Fibroblast of the aortic adventitia (primary cell): ENCODE results near the gene SRXN1. TPM values are rescaled to one million over a fixed set of nuclear protein-coding genes. Genes with fewer than 3 reads are reported as not detected.

ENCODE experiments used
- DNase-seq: peaks from one replicate; pipeline ENCODE4 v3.0.0-alpha.2; 2010; ENCODE audit warnings: low read depth
- H3K4me3 ChIP-seq: 2 replicates; pipeline ENCODE4 v1.5.1; 2011; ENCODE audit warnings: low read depth, mild to moderate bottlenecking, control low read depth, low read length, moderate library complexity
- total RNA-seq: library from RNA; depleted of rRNA; stranded (reverse); fragments of >200 nt; gene quantifications from 2 replicates; pipeline ENCODE4 v1.2.3, GENCODE V29; 2012; ENCODE audit warnings: low replicate concordance
- TF ChIP-seq, protein P1 (sequence below): IDR thresholded peaks from 2 replicates; pipeline ENCODE4 v1.5.1; 2011; ENCODE audit warnings: mild to moderate bottlenecking, low read length, control low read depth, inconsistent platforms; ENCODE audit not compliant: insufficient read depth

The SRXN1 gene
- total RNA-seq, 1 donor, result 67.9 TPM

DNA sequence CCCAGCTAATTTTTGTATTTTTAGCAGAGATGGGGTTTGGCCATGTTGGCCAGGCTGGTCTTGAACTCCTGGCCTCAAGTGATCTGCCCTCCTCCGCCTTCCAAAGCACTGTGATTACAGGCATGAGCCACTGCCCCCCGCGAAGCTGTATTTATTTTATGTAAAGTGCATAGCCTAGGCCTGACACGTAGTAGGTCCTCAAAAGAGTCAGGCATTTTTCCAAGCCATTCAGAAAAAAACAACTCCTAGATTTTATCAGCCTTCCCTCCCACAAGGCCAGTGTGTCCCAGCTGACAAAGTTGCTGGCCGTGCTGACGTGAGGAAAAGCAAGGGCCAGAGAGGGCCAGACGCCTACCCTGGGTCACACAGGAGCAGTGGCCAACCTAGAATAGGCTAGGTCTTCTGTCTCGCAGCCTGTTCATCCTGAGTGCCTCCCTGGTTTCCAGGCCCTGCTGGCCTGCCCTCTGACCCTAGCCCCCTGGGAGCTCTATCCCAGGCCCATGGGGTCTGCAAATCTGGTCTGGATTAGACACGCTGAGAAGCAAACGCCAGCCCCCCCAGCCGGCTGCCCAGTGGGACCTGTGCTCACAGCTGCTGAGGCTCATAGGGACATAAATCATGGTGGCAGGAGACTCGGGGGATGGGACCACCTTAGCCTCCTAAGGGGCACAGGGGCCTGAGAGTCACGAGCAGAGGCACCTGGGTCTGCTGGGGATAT lies 54.7 kb downstream of the SRXN1 start:
- DNase-seq, result no peak
- TF ChIP-seq, protein P1, sequence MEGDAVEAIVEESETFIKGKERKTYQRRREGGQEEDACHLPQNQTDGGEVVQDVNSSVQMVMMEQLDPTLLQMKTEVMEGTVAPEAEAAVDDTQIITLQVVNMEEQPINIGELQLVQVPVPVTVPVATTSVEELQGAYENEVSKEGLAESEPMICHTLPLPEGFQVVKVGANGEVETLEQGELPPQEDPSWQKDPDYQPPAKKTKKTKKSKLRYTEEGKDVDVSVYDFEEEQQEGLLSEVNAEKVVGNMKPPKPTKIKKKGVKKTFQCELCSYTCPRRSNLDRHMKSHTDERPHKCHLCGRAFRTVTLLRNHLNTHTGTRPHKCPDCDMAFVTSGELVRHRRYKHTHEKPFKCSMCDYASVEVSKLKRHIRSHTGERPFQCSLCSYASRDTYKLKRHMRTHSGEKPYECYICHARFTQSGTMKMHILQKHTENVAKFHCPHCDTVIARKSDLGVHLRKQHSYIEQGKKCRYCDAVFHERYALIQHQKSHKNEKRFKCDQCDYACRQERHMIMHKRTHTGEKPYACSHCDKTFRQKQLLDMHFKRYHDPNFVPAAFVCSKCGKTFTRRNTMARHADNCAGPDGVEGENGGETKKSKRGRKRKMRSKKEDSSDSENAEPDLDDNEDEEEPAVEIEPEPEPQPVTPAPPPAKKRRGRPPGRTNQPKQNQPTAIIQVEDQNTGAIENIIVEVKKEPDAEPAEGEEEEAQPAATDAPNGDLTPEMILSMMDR, result no peak
- no peak overlapping the region for H3K4me3 ChIP-seq

DNA sequence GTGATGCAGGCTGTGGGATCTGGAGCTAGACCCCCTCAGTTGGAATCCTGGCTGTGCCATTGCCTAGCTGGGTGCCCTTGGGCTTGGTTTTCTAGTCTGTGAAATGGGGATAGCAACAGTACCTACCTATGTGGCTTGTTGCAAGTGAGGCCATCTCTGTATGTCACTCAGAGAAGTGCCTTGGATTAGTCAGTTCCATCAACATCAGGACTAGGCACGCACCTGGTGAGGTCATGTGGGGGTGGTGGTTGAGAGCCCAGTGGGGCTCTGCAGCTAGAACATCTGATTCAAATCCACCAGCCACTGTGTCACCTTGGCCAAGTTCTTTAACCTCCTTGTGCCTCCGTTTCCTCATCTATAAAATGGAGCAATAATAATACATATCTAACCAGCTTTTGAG lies 55.4 kb downstream of the SRXN1 start:
- no peak for DNase-seq
- TF ChIP-seq, protein P1, result no peak
- no peak overlapping the region for H3K4me3 ChIP-seq

Other genes with a start within 250 kb of the SRXN1 start
- gene RBCK1, start 244.9 kb downstream of the SRXN1 start, total RNA-seq, result 60.7 and 75.3 TPM in 2 replicates
- gene TBC1D20, start 190.7 kb downstream of the SRXN1 start, total RNA-seq, result 27.1 and 34.4 TPM in 2 replicates
- 84.6 and 147 TPM in 2 replicates for gene CSNK2A1, start 109.4 kb downstream of the SRXN1 start, total RNA-seq
- gene TCF15, start 42.9 kb downstream of the SRXN1 start, total RNA-seq, result not detected in 2 replicates
- gene SCRT2, start 22.6 kb upstream of the SRXN1 start, total RNA-seq, result not detected in 2 replicates
- not detected in 2 replicates for gene SLC52A3, start 115.3 kb upstream of the SRXN1 start, total RNA-seq
- 5.4 and 5.5 TPM in 2 replicates for gene FAM110A, start 180.5 kb upstream of the SRXN1 start, total RNA-seq